ENCODE results near the gene MIDN.

The MIDN gene

GRCh38 chr19:1254081-1254527, 5.7 kb downstream of the MIDN start:
- no peak for TF ChIP-seq GATA2 (IDR thresholded peaks at IDR 0.05; ENCODE audit: low read depth, low read length)
- TF ChIP-seq GATA3 (IDR thresholded peaks at IDR 0.05; ENCODE audit: low read depth, low read length), result no peak

GRCh38 chr19:1254530-1255185, 6.3 kb downstream of the MIDN start:
- no peak for TF ChIP-seq GATA2 (IDR thresholded peaks at IDR 0.05; ENCODE audit: low read depth, low read length)
- no peak for TF ChIP-seq GATA3 (IDR thresholded peaks at IDR 0.05; ENCODE audit: low read depth, low read length)

- TF ChIP-seq GATA2 (IDR thresholded peaks at IDR 0.05; ENCODE audit: low read depth, low read length) (no peak), GATA3 (IDR thresholded peaks at IDR 0.05; ENCODE audit: low read depth, low read length) (no peak)
Measured at GRCh38 chr19:1255186-1256161, 7.1 kb downstream of the MIDN start.

- TF ChIP-seq GATA3 (IDR thresholded peaks at IDR 0.05; ENCODE audit: low read depth, low read length), result no peak
Measured at GRCh38 chr19:1256646-1257474, 8.5 kb downstream of the MIDN start.

- TF ChIP-seq GATA2 (IDR thresholded peaks at IDR 0.05; ENCODE audit: low read depth, low read length) (no peak), GATA3 (IDR thresholded peaks at IDR 0.05; ENCODE audit: low read depth, low read length) (no peak)
Measured at GRCh38 chr19:1257475-1258162, 9.2 kb downstream of the MIDN start.

- no peak for TF ChIP-seq GATA2 (IDR thresholded peaks at IDR 0.05; ENCODE audit: low read depth, low read length)
- TF ChIP-seq GATA3 (IDR thresholded peaks at IDR 0.05; ENCODE audit: low read depth, low read length), result no peak
Measured at GRCh38 chr19:1258163-1258492, 9.7 kb downstream of the MIDN start.

- TF ChIP-seq GATA3 (IDR thresholded peaks at IDR 0.05; ENCODE audit: low read depth, low read length), result no peak
- no peak for TF ChIP-seq GATA2 (IDR thresholded peaks at IDR 0.05; ENCODE audit: low read depth, low read length)
Measured at GRCh38 chr19:1258707-1259205, 10.4 kb downstream of the MIDN start.

GRCh38 chr19:1259206-1259875, 11.0 kb downstream of the MIDN start:
- TF ChIP-seq GATA2 (IDR thresholded peaks at IDR 0.05; ENCODE audit: low read depth, low read length) (no peak), GATA3 (IDR thresholded peaks at IDR 0.05; ENCODE audit: low read depth, low read length) (no peak)

GRCh38 chr19:1259876-1260748, 11.7 kb downstream of the MIDN start:
- TF ChIP-seq GATA2 (IDR thresholded peaks at IDR 0.05; ENCODE audit: low read depth, low read length) (no peak), GATA3 (IDR thresholded peaks at IDR 0.05; ENCODE audit: low read depth, low read length) (no peak)

- TF ChIP-seq GATA3 (IDR thresholded peaks at IDR 0.05; ENCODE audit: low read depth, low read length), result no peak
- no peak for TF ChIP-seq GATA2 (IDR thresholded peaks at IDR 0.05; ENCODE audit: low read depth, low read length)
Measured at GRCh38 chr19:1260749-1261537, 12.6 kb downstream of the MIDN start.

- no peak for TF ChIP-seq GATA3 (IDR thresholded peaks at IDR 0.05; ENCODE audit: low read depth, low read length)
- no peak for TF ChIP-seq GATA2 (IDR thresholded peaks at IDR 0.05; ENCODE audit: low read depth, low read length)
Measured at GRCh38 chr19:1261538-1261797, 13.1 kb downstream of the MIDN start.

All from SH-SY5Y (cell line).